HepG2 (cell line): ENCODE data around the gene FIS1. TPM values are rescaled to one million over a fixed set of nuclear protein-coding genes. Genes with fewer than 3 reads are reported as not detected.

ENCODE experiments used
- ATAC-seq: fragments of 200-7000 bp; cut with Tn5 transposase; 3 replicates; pipeline ENCODE4 v1.9.1; 2020; ENCODE audit warnings: mild to moderate bottlenecking, moderate library complexity
- BruUV-seq: library from RNA; stranded (reverse); fragments of 400-500 nt; replicated peaks from 2 replicates; lab custom pipeline; 2021; lab: Mats Ljungman, UMichigan
- CTCF ChIA-PET: fragments of 300-600 bp; formaldehyde crosslinking; extraction: SDS; loops from one replicate; lab custom pipeline; 2021; ENCODE audit warnings: low total read pairs, inconsistent platforms, low intra/inter-chr PET ratio; lab: Yijun Ruan, JAX
- POLR2A ChIA-PET: fragments of 350-600 bp; sonication (Branson Sonifier 250); formaldehyde crosslinking; loops from one replicate; lab custom pipeline; 2020; ENCODE audit warnings: antibody characterized with exemption, inconsistent platforms; lab: Yijun Ruan, JAX
- DNase-seq: peaks from one replicate; pipeline ENCODE4 v3.0.0-alpha.2; 2015; ENCODE audit warnings: low spot score
- FAIRE-seq: peaks from 3 replicates; lab custom pipeline; 2011; peaks lifted over from hg19 to GRCh38; lab: Jason Lieb, UNC
- H2AFZ ChIP-seq: one replicate; pipeline ENCODE4 v1.6.1; 2011; ENCODE audit warnings: low read length, inconsistent platforms
- H3K27ac ChIP-seq: fragments of 300-600 bp; 3 replicates; pipeline ENCODE4 v1.8.0; 2011; ENCODE audit warnings: mixed run types, mild to moderate bottlenecking, mixed read lengths, low read length, inconsistent platforms; ENCODE audit not compliant: insufficient read depth; ENCODE audit errors: extremely low read length
- H3K27me3 ChIP-seq, 2 experiments: fragments of 200-600 bp in 1 of 2; 2 replicates in 1 of 2; 3 replicates in 1 of 2; pipeline versions ENCODE4 v1.6.0 to v1.8.0; 2011; ENCODE audit warnings: low read length in 2 of 2, mild to moderate bottlenecking in 2 of 2, moderate library complexity in 2 of 2, inconsistent platforms in 1 of 2; ENCODE audit not compliant: insufficient read depth in 2 of 2, control insufficient read depth in 1 of 2
- H3K36me3 ChIP-seq, 2 experiments: fragments of 200-600 bp in 1 of 2; replicated peaks in 1 of 2; 2 replicates in 1 of 2; 3 replicates in 1 of 2; pipeline versions ENCODE4 v1.5.1 to v1.8.0; 2011; ENCODE audit warnings: low read length in 2 of 2, inconsistent platforms in 1 of 2; ENCODE audit not compliant: insufficient read depth in 2 of 2, control insufficient read depth in 1 of 2
- H3K4me1 ChIP-seq: 2 replicates; pipeline ENCODE4 v1.5.1; 2012; ENCODE audit warnings: low read length, inconsistent platforms; ENCODE audit not compliant: insufficient read depth
- H3K4me2 ChIP-seq: 2 replicates; pipeline ENCODE4 v1.6.0; 2011; ENCODE audit warnings: low read depth, low read length, inconsistent platforms
- H3K4me3 ChIP-seq, 3 experiments: fragments of 200-600 bp in 1 of 3; sonication (generic), shearing (Covaris generic) in 1 of 3; replicated peaks in 1 of 3; 2 replicates each; pipeline ENCODE4 v1.5.1; 2011 to 2016; ENCODE audit warnings: low read length in 3 of 3, inconsistent platforms in 2 of 3, low read depth in 2 of 3, mild to moderate bottlenecking in 2 of 3, control low read depth in 1 of 3, mixed read lengths in 1 of 3; ENCODE audit not compliant: insufficient read depth in 1 of 3
- H3K79me2 ChIP-seq: one replicate; pipeline ENCODE4 v1.6.1; 2011; ENCODE audit warnings: low read length, inconsistent platforms; ENCODE audit not compliant: insufficient read depth
- H3K9ac ChIP-seq: 2 replicates; pipeline ENCODE4 v1.6.0; 2011; ENCODE audit warnings: mild to moderate bottlenecking, low read depth, low read length, inconsistent platforms; ENCODE audit not compliant: insufficient read depth
- H3K9me3 ChIP-seq: 2 replicates; pipeline ENCODE4 v1.5.1; 2012; ENCODE audit warnings: mild to moderate bottlenecking, low read length
- H4K20me1 ChIP-seq: 2 replicates; pipeline ENCODE4 v1.6.0; 2011; ENCODE audit warnings: inconsistent platforms, mild to moderate bottlenecking, low read length, moderate library complexity; ENCODE audit not compliant: insufficient read depth
- GATA4 ChIP-seq: sonication (generic); IDR thresholded peaks from 2 replicates; pipeline ENCODE4 v1.6.1; 2016; ENCODE audit warnings: antibody characterized with exemption, low read depth, borderline replicate concordance
- MTERF4 ChIP-seq: sonication (generic); formaldehyde crosslinking; IDR thresholded peaks from 2 replicates; pipeline ENCODE4 v1.8.0; 2023; ENCODE audit warnings: mild to moderate bottlenecking, missing genetic modification reagents
- NFE2L1 ChIP-seq: sonication (generic); formaldehyde crosslinking; IDR thresholded peaks from 2 replicates; pipeline ENCODE4 v1.4.0; 2020; ENCODE audit warnings: missing genetic modification reagents, mild to moderate bottlenecking, borderline replicate concordance
- PBX2 ChIP-seq: IDR thresholded peaks from 2 replicates; pipeline ENCODE4 v1.6.1; 2016; ENCODE audit warnings: control low read depth
- RBFOX2 ChIP-seq: fragments of 200-400 bp; formaldehyde crosslinking; IDR thresholded peaks from 2 replicates; pipeline ENCODE4 v1.6.1; 2017; ENCODE audit warnings: low read depth, mild to moderate bottlenecking, low read length
- SALL2 ChIP-seq: sonication (generic); formaldehyde crosslinking; IDR thresholded peaks from 2 replicates; pipeline ENCODE4 v1.8.1; 2023; ENCODE audit warnings: mild to moderate bottlenecking, missing genetic modification reagents, inconsistent platforms
- ZFP91 ChIP-seq: sonication (generic); formaldehyde crosslinking; IDR thresholded peaks from 2 replicates; pipeline ENCODE4 v1.9.0; 2022; ENCODE audit warnings: missing genetic modification reagents, mild to moderate bottlenecking, borderline replicate concordance
- ZNF121 ChIP-seq: sonication (generic); formaldehyde crosslinking; IDR thresholded peaks from 2 replicates; pipeline ENCODE4 v1.5.0; 2020; ENCODE audit warnings: mild to moderate bottlenecking, missing genetic modification reagents
- ZNF253 ChIP-seq: sonication (generic); formaldehyde crosslinking; IDR thresholded peaks from 2 replicates; pipeline ENCODE4 v1.8.0; 2022; ENCODE audit warnings: mild to moderate bottlenecking, missing genetic modification reagents, borderline replicate concordance
- ZNF263 ChIP-seq: sonication (generic); formaldehyde crosslinking; IDR thresholded peaks from 2 replicates; pipeline ENCODE4 v1.4.0; 2020; ENCODE audit warnings: missing genetic modification reagents
- ZNF317 ChIP-seq: sonication (generic); formaldehyde crosslinking; IDR thresholded peaks from 2 replicates; pipeline ENCODE4 v1.5.0; 2020; ENCODE audit warnings: mild to moderate bottlenecking, missing genetic modification reagents
- ZNF431 ChIP-seq: sonication (generic); formaldehyde crosslinking; IDR thresholded peaks from 2 replicates; pipeline ENCODE4 v1.9.0; 2022; ENCODE audit warnings: missing genetic modification reagents, low read depth, mild to moderate bottlenecking, borderline replicate concordance
- ZNF557 ChIP-seq: sonication (generic); formaldehyde crosslinking; IDR thresholded peaks from 2 replicates; pipeline ENCODE4 v1.4.0; 2020; ENCODE audit warnings: missing genetic modification reagents
- ZNF605 ChIP-seq: sonication (generic); formaldehyde crosslinking; IDR thresholded peaks from 2 replicates; pipeline ENCODE4 v1.8.0; 2022; ENCODE audit warnings: mild to moderate bottlenecking, missing genetic modification reagents
- ZNF713 ChIP-seq: sonication (generic); formaldehyde crosslinking; IDR thresholded peaks from 2 replicates; pipeline ENCODE4 v1.4.0; 2020; ENCODE audit warnings: mild to moderate bottlenecking, missing genetic modification reagents
- ZNF737 ChIP-seq: sonication (generic); formaldehyde crosslinking; IDR thresholded peaks from 2 replicates; pipeline ENCODE4 v1.5.0; 2020; ENCODE audit warnings: missing genetic modification reagents, mild to moderate bottlenecking, borderline replicate concordance
- ZNF883 ChIP-seq: sonication (generic); formaldehyde crosslinking; IDR thresholded peaks from 2 replicates; pipeline ENCODE4 v1.5.1; 2020; ENCODE audit warnings: mild to moderate bottlenecking, missing genetic modification reagents; ENCODE audit errors: not compliant biosample characterization
- ZZZ3 ChIP-seq: sonication (generic); formaldehyde crosslinking; IDR thresholded peaks from 2 replicates; pipeline ENCODE4 v1.4.0; 2020; ENCODE audit warnings: missing genetic modification reagents, mild to moderate bottlenecking, borderline replicate concordance
- WGBS: methylation state at CpG from one replicate; pipeline ENCODE4 v1.1.6; 2017; ENCODE audit warnings: low lambda C conversion rate; 5-methylcytosine and 5-hydroxymethylcytosine counted together
- in situ Hi-C: cut with HindIII; loops from 2 replicates; pipeline ENCODE4 v1.10.0; 2017; ENCODE audit warnings: low pct_unique_long_range_greater_than_20kb; ENCODE audit not compliant: extremely low pct_ligation_motif_present
- intact Hi-C: fragments of 100-400 bp; cut with micrococcal nuclease; formaldehyde crosslinking; loops from one replicate; pipeline ENCODE4 v1.10.0; 2022; ENCODE audit not compliant: unreplicated experiment
- polyA plus RNA-seq, 8 experiments: library from polyadenylated mRNA; depleted of rRNA in 3 of 8; stranded (reverse) in 7 of 8; unstranded in 1 of 8; fragments of >200 nt; fragmentation: Illumina TruSeq in 4 of 8; extraction: Trizol in 4 of 8; gene quantifications; 2 replicates each; pipeline versions ENCODE4 v1.2.1 to v1.2.3, GENCODE V29; 2011 to 2016; ENCODE audit warnings: low read depth in 4 of 8, missing spikeins in 1 of 8, mixed read lengths in 1 of 8; ENCODE audit not compliant: insufficient read depth in 1 of 8
- total RNA-seq, 5 experiments: library from RNA; depleted of rRNA; stranded (reverse); fragments of >200 nt; fragmentation: Illumina TruSeq; extraction: Trizol; gene quantifications; 2 replicates each; pipeline ENCODE4 v1.2.3, GENCODE V29; 2016; ENCODE audit warnings: low read depth in 1 of 5

Gene FIS1
- total and polyA plus RNA-seq, 2 of the 13 experiments (the other 11 are each of a cell fraction or from before 2014, with no cell fraction given), result 97.5 to 101 TPM

GRCh38 chr7:101200862-101201599, 43.9 kb downstream of the FIS1 start, which contains the start of gene MOGAT3 (continued):
- TF ChIP-seq ZNF253 (CRISPR knock-in tag) (no peak), GATA4 (peak; percentile 56; the same call in 1 of the 2 replicates), PBX2 (peak; percentile 84), ZNF605 (CRISPR knock-in tag) (no peak)

GRCh38 chr7:101200504-101200861, 44.4 kb downstream of the FIS1 start:
- intact Hi-C loops (loop anchor here (2.0 kb wide), 1 partner anchor 16 kb away; the partner anchor contains the start of gene PLOD3), in situ Hi-C loops (no loop called here)
- CTCF ChIA-PET, result interaction anchor here (1.1 kb wide), 1 partner anchor 8 kb away, joined by 6 read pairs; no protein-coding TSS in a partner anchor
- peaks cover 4% of the 10 kb centered on the region in 2 experiments; a peak in 2 of 5 replicates for H3K36me3 ChIP-seq
- DNase-seq (peak; percentile 20), ATAC-seq (peak; percentile 39), FAIRE-seq (no peak)
- H3K9ac ChIP-seq, result peak overlapping the region; percentile 86
- H3K79me2 ChIP-seq, result peaks cover 12% of the 10 kb centered on the region
- TSS peak; percentile 79 for BruUV-seq
- H3K4me1 ChIP-seq, result peaks cover 53% of the 10 kb centered on the region
- POLR2A ChIA-PET, result interaction anchor here (0.6 to 11.6 kb wide), 16 partner anchors 8 to 325 kb away, joined by 3 to 202 read pairs (median 4); partner anchors contain the start of genes CLDN15, FIS1, PLOD3 and SERPINE1
- H3K27ac ChIP-seq, result peak overlapping the region; percentile 99
- peak overlapping the region; percentile 74 to 87 (median 84) for H3K4me3 ChIP-seq
- H4K20me1 ChIP-seq, result peaks cover 3% of the 10 kb centered on the region; the same call in 1 of the 2 replicates
- H3K4me2 ChIP-seq, result peak overlapping the region; percentile 91
- no peaks in the 10 kb centered on the region for H3K9me3 ChIP-seq
- H3K27me3 ChIP-seq, result no peaks in the 10 kb centered on the region; a peak in 1 of 5 replicates
- no peak overlapping the region for H2AFZ ChIP-seq
- WGBS, result 0% methylated on average over 2 of the region's 2 CpGs
- TF ChIP-seq ZNF713 (CRISPR knock-in tag) (0 out of 2 replicates have a peak, but pooled peaks have one; percentile 29), NFE2L1 (CRISPR knock-in tag) (peak; percentile 6; the same call in 1 of the 2 replicates), ZFP91 (peak; percentile 37; the same call in 1 of the 2 replicates), SALL2 (CRISPR knock-in tag) (0 out of 2 replicates have a peak, but pooled peaks have one; percentile 12), ZNF317 (CRISPR knock-in tag) (no peak), ZNF121 (CRISPR knock-in tag) (0 out of 2 replicates have a peak, but pooled peaks have one; percentile 1), ZNF737 (CRISPR knock-in tag) (0 out of 2 replicates have a peak, but pooled peaks have one; percentile 11), ZNF431 (CRISPR knock-in tag) (no peak), ZNF883 (CRISPR knock-in tag) (peak; percentile 38), MTERF4 (CRISPR knock-in tag) (0 out of 2 replicates have a peak, but pooled peaks have one; percentile 78), ZNF263 (CRISPR knock-in tag) (no peak), ZNF557 (CRISPR knock-in tag) (peak; percentile 50; the same call in 1 of the 2 replicates), RBFOX2 (no peak), ZZZ3 (CRISPR knock-in tag) (no peak)
